Right atrium auricular region (tissue), 2 donors: ENCODE results near the gene LRG1. TPM values are rescaled to one million over a fixed set of nuclear protein-coding genes. Genes with fewer than 3 reads are reported as not detected.

ENCODE experiments used
- DNase-seq: peaks from one replicate; pipeline ENCODE4 v3.0.0-alpha.2; 2019; ENCODE audit warnings: low spot score
- H3K27ac ChIP-seq, 2 donors: fragments of 200-600 bp; sonication (generic); 1 replicate in 1 of 2; 2 replicates in 1 of 2; pipeline ENCODE4 v1.5.1; 2016 to 2019
- H3K27me3 ChIP-seq, 2 donors: fragments of 200-600 bp; sonication (generic); one replicate each; pipeline versions ENCODE4 v1.5.1 to v1.6.0; 2017 to 2019
- H3K36me3 ChIP-seq: fragments of 200-600 bp; sonication (generic); one replicate; pipeline ENCODE4 v1.5.1; 2016
- H3K4me1 ChIP-seq, 2 donors: fragments of 200-600 bp; sonication (generic); one replicate each; pipeline versions ENCODE4 v1.5.1 to v1.6.0; 2017 to 2019
- H3K4me3 ChIP-seq, 2 donors: fragments of 200-600 bp; sonication (generic); 1 replicate in 1 of 2; 2 replicates in 1 of 2; pipeline ENCODE4 v1.5.1; 2017 to 2019; ENCODE audit warnings: mild to moderate bottlenecking in 1 of 2, moderate library complexity in 1 of 2
- H3K9me3 ChIP-seq, 2 donors: fragments of 200-600 bp; sonication (generic); one replicate each; pipeline ENCODE4 v1.5.1; 2019
- CTCF ChIP-seq, 2 donors: fragments of 200-600 bp; sonication (generic); IDR thresholded peaks; one replicate each; pipeline ENCODE4 v1.5.1; 2019; ENCODE audit warnings: antibody characterized with exemption in 2 of 2
- total RNA-seq, 2 donors: library from RNA; depleted of rRNA; stranded (reverse); fragments of >200 nt; gene quantifications; one replicate each; pipeline ENCODE4 v1.1.0, GENCODE V29; 2016

The LRG1 gene
- total RNA-seq, 2 donors from 2014 or later, result 0.67 TPM; not detected in 1

GRCh38 chr19:4493929-4494690, 45.7 kb downstream of the LRG1 start:
- no peak for DNase-seq
- no peak overlapping the region for H3K4me3 ChIP-seq
- TF ChIP-seq CTCF (IDR thresholded peaks at IDR 0.05), result no peak
- peaks cover 80% of the 10 kb centered on the region for H3K36me3 ChIP-seq
- no peak overlapping the region for H3K27ac ChIP-seq
- H3K4me1 ChIP-seq, result no peaks in the 10 kb centered on the region
- H3K9me3 ChIP-seq, result no peaks in the 10 kb centered on the region
- H3K27me3 ChIP-seq, result no peaks in the 10 kb centered on the region

- Histone ChIP-seq H3K4me1 (no peaks in the 10 kb centered on the region), H3K9me3 (no peaks in the 10 kb centered on the region), H3K27me3 (no peaks in the 10 kb centered on the region), H3K36me3 (peaks cover 78% of the 10 kb centered on the region), H3K27ac (no peak overlapping the region), H3K4me3 (no peak overlapping the region)
- no peak for DNase-seq
- TF ChIP-seq CTCF (IDR thresholded peaks at IDR 0.05), result no peak
These were observed 46.5 kb downstream of the LRG1 start for GRCh38 chr19:4493104-4493928.

GRCh38 chr19:4492337-4493103, 47.3 kb downstream of the LRG1 start:
- Histone ChIP-seq H3K4me3 (no peak overlapping the region), H3K27ac (no peak overlapping the region), H3K27me3 (no peaks in the 10 kb centered on the region), H3K9me3 (no peaks in the 10 kb centered on the region), H3K36me3 (peaks cover 70% of the 10 kb centered on the region), H3K4me1 (peaks cover 0 to 4% of the 10 kb centered on the region in 2 donors)
- no peak for TF ChIP-seq CTCF (IDR thresholded peaks at IDR 0.05)
- DNase-seq, result no peak

GRCh38 chr19:4491446-4491845, 48.4 kb downstream of the LRG1 start:
- peaks cover 0 to 4% of the 10 kb centered on the region in 2 donors for H3K4me1 ChIP-seq
- no peaks in the 10 kb centered on the region for H3K9me3 ChIP-seq
- H3K4me3 ChIP-seq, result no peak overlapping the region
- no peaks in the 10 kb centered on the region for H3K27me3 ChIP-seq
- no peak for TF ChIP-seq CTCF (IDR thresholded peaks at IDR 0.05)
- H3K27ac ChIP-seq, result no peak overlapping the region
- DNase-seq, result no peak
- peaks cover 62% of the 10 kb centered on the region for H3K36me3 ChIP-seq

- Histone ChIP-seq H3K4me1 (peaks cover 0 to 4% of the 10 kb centered on the region in 2 donors), H3K27me3 (no peaks in the 10 kb centered on the region), H3K36me3 (peaks cover 37% of the 10 kb centered on the region), H3K27ac (no peak overlapping the region), H3K4me3 (no peak overlapping the region), H3K9me3 (no peaks in the 10 kb centered on the region)
- TF ChIP-seq CTCF (IDR thresholded peaks at IDR 0.05), result no peak
- no peak for DNase-seq
These were observed 51.3 kb downstream of the LRG1 start for GRCh38 chr19:4488496-4488895.
